Karpas-422 (cell line): ENCODE results near the gene DCDC2C. TPM values are rescaled to one million over a fixed set of nuclear protein-coding genes. Genes with fewer than 3 reads are reported as not detected.

Source experiments
- DNase-seq: peaks from one replicate; pipeline ENCODE4 v3.0.0-alpha.2; 2015
- H2AFZ ChIP-seq: fragments of 200-600 bp; sonication (generic); 2 replicates; pipeline ENCODE4 v1.6.1; 2014; ENCODE audit warnings: antibody characterized with exemption, low read length, mixed read lengths
- H3K27ac ChIP-seq: fragments of 200-600 bp; sonication (generic); 2 replicates; pipeline ENCODE4 v1.5.1; 2014; ENCODE audit warnings: mild to moderate bottlenecking, low read length, moderate library complexity
- H3K27me3 ChIP-seq: fragments of 200-600 bp; sonication (generic); 2 replicates; pipeline ENCODE4 v1.6.1; 2014; ENCODE audit warnings: low read length, mixed read lengths
- H3K36me3 ChIP-seq: fragments of 200-600 bp; sonication (generic); 2 replicates; pipeline ENCODE4 v1.6.1; 2014; ENCODE audit warnings: low read length, mixed read lengths; ENCODE audit not compliant: insufficient read depth
- H3K4me1 ChIP-seq: fragments of 200-600 bp; sonication (generic); 2 replicates; pipeline ENCODE4 v1.6.1; 2014; ENCODE audit warnings: mild to moderate bottlenecking, low read length, mixed read lengths
- H3K4me2 ChIP-seq: fragments of 200-600 bp; sonication (generic); 2 replicates; pipeline ENCODE4 v1.6.1; 2014; ENCODE audit warnings: low read length, low read depth, mild to moderate bottlenecking; ENCODE audit not compliant: poor library complexity, severe bottlenecking
- H3K4me3 ChIP-seq: fragments of 200-600 bp; sonication (generic); 2 replicates; pipeline ENCODE4 v1.5.1; 2014; ENCODE audit warnings: mild to moderate bottlenecking, antibody characterized with exemption, low read length, mixed read lengths
- H3K79me2 ChIP-seq: fragments of 200-600 bp; sonication (generic); 2 replicates; pipeline ENCODE4 v1.6.1; 2014; ENCODE audit warnings: mild to moderate bottlenecking, low read length, mixed read lengths
- H3K9ac ChIP-seq: fragments of 200-600 bp; sonication (generic); 2 replicates; pipeline ENCODE4 v1.6.0; 2014; ENCODE audit warnings: low read length
- H3K9me2 ChIP-seq: fragments of 200-600 bp; sonication (generic), shearing (Covaris generic); replicated peaks from 2 replicates; pipeline ENCODE4 v1.6.0; 2014; ENCODE audit warnings: mild to moderate bottlenecking, low read length, moderate library complexity; ENCODE audit not compliant: insufficient read depth
- H3K9me3 ChIP-seq: fragments of 300-700, 200-600 bp; sonication (generic); 2 replicates; pipeline ENCODE4 v1.6.1; 2014; ENCODE audit warnings: low read length, mixed read lengths
- H4K20me1 ChIP-seq: fragments of 200-600 bp; sonication (generic); 2 replicates; pipeline ENCODE4 v1.6.1; 2014; ENCODE audit warnings: mild to moderate bottlenecking, antibody characterized with exemption, low read length, low read depth; ENCODE audit not compliant: insufficient read depth
- total RNA-seq: library from RNA; depleted of rRNA; stranded (reverse); fragments of >200 nt; shearing (Covaris generic); gene quantifications from 2 replicates; pipeline ENCODE4 v1.2.3, GENCODE V29; 2014; ENCODE audit warnings: low replicate concordance; rRNA removed

DCDC2C gene
- total RNA-seq, 1 experiment from 2014 or later: not detected

DNA sequence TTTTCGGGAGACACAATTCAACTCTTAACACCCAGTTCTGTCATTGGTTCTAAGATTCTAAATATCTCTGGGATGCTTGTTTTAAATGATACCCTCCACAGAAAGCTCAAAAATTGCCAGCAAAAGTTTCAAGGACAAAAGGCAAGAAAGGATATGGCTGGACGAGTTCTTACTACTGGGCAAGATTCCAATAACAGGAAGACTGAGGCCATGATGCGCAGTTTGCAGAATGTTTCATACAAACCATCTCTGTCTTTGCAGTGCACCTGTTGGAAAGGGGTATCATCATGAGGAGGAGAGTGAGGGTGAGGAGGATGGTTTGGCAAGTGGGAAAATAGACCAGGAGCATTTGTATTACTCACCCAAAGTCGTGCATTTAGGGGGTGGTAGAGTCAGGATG, 172.8 kb downstream of the DCDC2C start:
- Histone ChIP-seq H3K36me3 (no peaks in the 10 kb centered on the region), H3K4me3 (no peak overlapping the region), H3K79me2 (no peaks in the 10 kb centered on the region), H3K4me2 (no peak overlapping the region), H3K9ac (no peak overlapping the region), H2AFZ (no peak overlapping the region), H3K27ac (no peak overlapping the region), H4K20me1 (no peaks in the 10 kb centered on the region), H3K9me2 (no peaks in the 10 kb centered on the region), H3K4me1 (no peaks in the 10 kb centered on the region), H3K27me3 (no peaks in the 10 kb centered on the region), H3K9me3 (no peaks in the 10 kb centered on the region)
- no peak for DNase-seq

DNA sequence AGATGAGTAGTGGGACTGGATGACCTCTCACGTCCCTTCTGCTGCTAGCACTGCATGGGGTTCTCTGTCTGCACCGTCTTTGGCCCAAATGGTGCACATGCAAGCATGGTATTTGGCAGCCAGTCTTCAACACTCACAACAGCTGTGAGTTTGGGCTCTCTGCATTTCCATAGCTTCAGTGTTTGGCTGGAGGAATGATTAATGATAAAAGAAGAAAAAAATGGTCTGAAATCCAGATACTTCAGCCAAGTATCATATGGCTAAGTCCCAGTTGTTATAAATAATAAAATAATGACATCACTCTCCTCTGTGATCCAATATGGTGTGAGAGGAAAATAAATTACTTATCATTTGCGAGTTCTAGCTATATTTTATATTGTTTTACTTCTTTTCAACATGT, 173.3 kb downstream of the DCDC2C start:
- no peaks in the 10 kb centered on the region for H3K79me2 ChIP-seq
- no peak overlapping the region for H2AFZ ChIP-seq
- H3K9me3 ChIP-seq: no peaks in the 10 kb centered on the region
- H3K4me3 ChIP-seq: no peak overlapping the region
- H3K27me3 ChIP-seq: no peaks in the 10 kb centered on the region
- H4K20me1 ChIP-seq: no peaks in the 10 kb centered on the region
- no peak overlapping the region for H3K27ac ChIP-seq
- no peaks in the 10 kb centered on the region for H3K4me1 ChIP-seq
- no peak overlapping the region for H3K4me2 ChIP-seq
- DNase-seq: no peak
- H3K9me2 ChIP-seq: no peaks in the 10 kb centered on the region
- no peaks in the 10 kb centered on the region for H3K36me3 ChIP-seq
- no peak overlapping the region for H3K9ac ChIP-seq

DNA sequence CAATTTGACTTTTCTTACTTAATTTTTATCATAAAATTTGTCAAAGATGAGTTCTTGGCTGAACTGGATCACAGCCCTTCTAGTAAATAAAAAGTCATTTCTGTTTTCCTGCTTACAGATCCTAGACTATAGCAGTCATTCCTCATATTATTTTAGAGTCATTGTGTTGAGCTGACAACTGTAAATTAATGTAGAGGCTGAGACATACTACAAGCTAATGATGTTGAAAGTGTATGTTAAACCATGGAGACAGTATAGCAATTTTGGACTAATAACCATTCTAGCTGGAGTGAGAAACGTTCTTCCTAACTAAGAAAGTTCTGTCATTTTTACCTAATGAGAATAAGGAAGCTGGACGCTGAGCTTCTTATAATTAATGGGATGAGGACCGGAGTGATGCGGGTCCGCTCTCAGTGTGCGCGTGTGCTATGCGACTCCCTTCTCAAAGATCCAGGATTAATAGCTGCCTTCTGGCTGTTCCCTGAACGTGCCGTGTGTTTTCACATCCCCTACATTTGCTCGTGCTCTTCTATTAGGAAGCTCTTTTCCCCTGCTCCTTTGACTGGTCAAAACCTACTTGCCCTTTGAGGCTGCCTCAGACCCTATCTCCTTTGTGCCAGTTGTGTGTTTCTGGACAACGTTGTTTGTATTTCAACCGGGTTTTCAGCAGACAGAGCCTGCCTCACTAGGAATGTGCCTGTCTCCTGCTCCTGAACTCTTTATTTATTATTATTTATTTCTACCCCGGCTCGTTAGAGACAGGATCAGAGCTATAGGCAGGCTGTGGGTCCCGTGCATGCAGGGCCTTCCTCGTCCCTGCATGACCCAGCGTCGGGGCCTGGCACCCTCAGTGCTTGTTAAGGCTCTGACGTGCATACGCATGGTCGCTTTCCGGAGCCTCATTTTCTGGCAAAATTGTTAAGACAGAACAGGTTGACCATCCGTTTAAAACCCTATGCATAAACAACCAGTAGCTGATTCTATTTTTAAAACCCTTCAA, 182.6 kb downstream of the DCDC2C start:
- no peak overlapping the region for H2AFZ ChIP-seq
- no peaks in the 10 kb centered on the region for H3K27me3 ChIP-seq

DNA sequence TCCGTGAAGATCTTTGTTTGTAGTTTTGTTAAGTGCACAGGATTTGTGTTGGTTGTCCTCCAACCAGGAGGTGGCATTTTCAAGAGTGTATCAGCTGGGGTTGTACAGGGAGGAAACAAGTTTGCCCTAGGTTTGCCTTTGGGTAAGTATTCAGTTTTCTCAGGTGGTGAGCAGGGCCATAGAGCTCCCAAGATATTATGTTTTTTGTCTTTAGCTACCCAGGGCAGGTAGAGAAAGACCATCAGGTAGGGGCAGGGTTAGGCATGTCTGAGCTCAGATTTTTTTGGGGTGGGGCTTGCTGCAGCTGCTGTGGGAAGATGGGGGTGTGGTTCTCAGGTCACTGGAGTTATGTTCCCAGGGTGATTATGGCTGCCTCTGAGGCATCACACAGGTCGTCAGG, 191.6 kb downstream of the DCDC2C start:
- Histone ChIP-seq H3K9me2 (no peaks in the 10 kb centered on the region), H3K4me1 (no peaks in the 10 kb centered on the region), H3K27me3 (no peaks in the 10 kb centered on the region), H3K27ac (no peak overlapping the region), H3K9ac (no peak overlapping the region), H3K79me2 (no peaks in the 10 kb centered on the region), H4K20me1 (no peaks in the 10 kb centered on the region), H3K36me3 (no peaks in the 10 kb centered on the region), H3K9me3 (no peaks in the 10 kb centered on the region), H3K4me3 (no peak overlapping the region), H2AFZ (no peak overlapping the region), H3K4me2 (no peak overlapping the region)
- no peak for DNase-seq

More for the DNA sequence above, 182.6 kb downstream of the DCDC2C start:
- H3K27ac ChIP-seq: no peak overlapping the region
- H3K9me3 ChIP-seq: no peaks in the 10 kb centered on the region
- H3K9ac ChIP-seq: no peak overlapping the region
- H3K4me3 ChIP-seq: no peak overlapping the region
- H3K9me2 ChIP-seq: no peaks in the 10 kb centered on the region
- 0 out of 2 replicates have a peak, but pooled peaks cover 2% of the 10 kb centered on the region for H3K4me1 ChIP-seq
- no peak for DNase-seq
- H3K36me3 ChIP-seq: no peaks in the 10 kb centered on the region
- H4K20me1 ChIP-seq: no peaks in the 10 kb centered on the region
- no peaks in the 10 kb centered on the region for H3K79me2 ChIP-seq
- no peak overlapping the region for H3K4me2 ChIP-seq

Other genes with a start within 250 kb of the DCDC2C start
- 68.6 and 74.0 TPM in 2 replicates for gene ADI1, start 184.0 kb upstream of the DCDC2C start, total RNA-seq
- gene RNASEH1, start 145.2 kb upstream of the DCDC2C start, total RNA-seq: 20.4 and 33.9 TPM in 2 replicates
- gene RPS7, start 128.3 kb upstream of the DCDC2C start, total RNA-seq: 3,591 and 3,631 TPM in 2 replicates
- gene COLEC11, start 108.5 kb upstream of the DCDC2C start, total RNA-seq: not detected in 2 replicates
- not detected in 2 replicates for gene ALLC, start 45.4 kb upstream of the DCDC2C start, total RNA-seq